K562 (cell line): ENCODE results near the gene GTF2A1L. TPM values are rescaled to one million over a fixed set of nuclear protein-coding genes. Genes with fewer than 3 reads are reported as not detected.

Source experiments
- ATAC-seq: fragments of 200-7000 bp; cut with Tn5 transposase; 3 replicates; pipeline ENCODE4 v1.9.1; 2020; ENCODE audit warnings: moderate library complexity
- BruUV-seq: library from RNA; stranded (reverse); fragments of 400-500 nt; replicated peaks from 2 replicates; lab custom pipeline; 2021; lab: Mats Ljungman, UMichigan
- CTCF ChIA-PET: fragments of 300-600 bp; formaldehyde crosslinking; extraction: SDS; loops from one replicate; lab custom pipeline; 2021; ENCODE audit warnings: low intra/inter-chr PET ratio; lab: Yijun Ruan, JAX
- POLR2A ChIA-PET: fragments of 300-600, 350-650 bp; sonication (Branson Sonifier 250); formaldehyde crosslinking; extraction: SDS; loops from one replicate; lab custom pipeline; 2021; ENCODE audit warnings: antibody characterized with exemption, inconsistent platforms; lab: Yijun Ruan, JAX
- DNase-seq, 4 experiments: peaks; one replicate each; pipeline versions ENCODE4 v3.0.0 to v3.0.0-alpha.2; 2011 to 2018; ENCODE audit warnings: low spot score in 3 of 4, mixed read lengths in 3 of 4; ENCODE audit errors: extremely low read depth in 1 of 4
- FAIRE-seq: peaks from 2 replicates; lab custom pipeline; 2011; peaks lifted over from hg19 to GRCh38; lab: Jason Lieb, UNC
- H2AFZ ChIP-seq: 2 replicates; pipeline ENCODE4 v1.6.0; 2011; ENCODE audit warnings: low read depth, low read length, control low read depth, inconsistent platforms
- H3K27ac ChIP-seq: fragments of 200-600 bp; 3 replicates; pipeline ENCODE4 v1.8.0; 2011; ENCODE audit warnings: low read depth, mild to moderate bottlenecking, control low read depth, inconsistent platforms, low read length, moderate library complexity, mixed read lengths; ENCODE audit errors: extremely low read depth
- H3K27me3 ChIP-seq, 2 experiments: fragments of 300-600 bp in 1 of 2; 2 replicates in 1 of 2; 3 replicates in 1 of 2; pipeline versions ENCODE4 v1.6.0 to v1.8.0; 2011; ENCODE audit warnings: inconsistent platforms in 2 of 2, low read length in 2 of 2, mild to moderate bottlenecking in 1 of 2, mixed read lengths in 1 of 2, moderate library complexity in 1 of 2; ENCODE audit not compliant: control insufficient read depth in 2 of 2, insufficient read depth in 2 of 2
- H3K36me3 ChIP-seq: fragments of 300-600 bp; 3 replicates; pipeline ENCODE4 v1.8.0; 2011; ENCODE audit warnings: mild to moderate bottlenecking, low read length, inconsistent platforms; ENCODE audit not compliant: control insufficient read depth, insufficient read depth
- H3K4me1 ChIP-seq, 2 experiments: fragments of 200-600 bp in 1 of 2; replicated peaks in 1 of 2; 2 replicates in 1 of 2; 3 replicates in 1 of 2; pipeline versions ENCODE4 v1.5.1 to v1.8.0; 2011; ENCODE audit warnings: inconsistent platforms in 2 of 2, low read length in 2 of 2, mild to moderate bottlenecking in 1 of 2, mixed read lengths in 1 of 2, moderate library complexity in 1 of 2; ENCODE audit not compliant: control insufficient read depth in 2 of 2, insufficient read depth in 2 of 2
- H3K4me2 ChIP-seq: 2 replicates; pipeline ENCODE4 v1.6.1; 2011; ENCODE audit warnings: low read length, control low read depth, inconsistent platforms, mixed read lengths; ENCODE audit not compliant: insufficient read depth
- H3K4me3 ChIP-seq: fragments of 200-600 bp; sonication (generic), shearing (Covaris generic); 2 replicates; pipeline ENCODE4 v1.5.1; 2016; ENCODE audit warnings: control low read depth, inconsistent platforms
- H3K79me2 ChIP-seq: fragments of 200-600 bp; 3 replicates; pipeline ENCODE4 v1.8.0; 2011; ENCODE audit warnings: low read length, inconsistent platforms; ENCODE audit not compliant: control insufficient read depth, insufficient read depth
- H3K9ac ChIP-seq, 2 experiments: 2 replicates each; pipeline versions ENCODE4 v1.6.0 to v1.6.1; 2011; ENCODE audit warnings: low read depth in 2 of 2, low read length in 2 of 2, control low read depth in 1 of 2, inconsistent platforms in 1 of 2, mild to moderate bottlenecking in 1 of 2, mixed read lengths in 1 of 2; ENCODE audit not compliant: insufficient read depth in 1 of 2
- H3K9me1 ChIP-seq: one replicate; pipeline ENCODE4 v1.6.0; 2011; ENCODE audit warnings: inconsistent platforms, mild to moderate bottlenecking, low read length, moderate library complexity; ENCODE audit not compliant: control insufficient read depth, insufficient read depth
- H3K9me3 ChIP-seq: replicated peaks from 2 replicates; pipeline ENCODE4 v1.5.1; 2011; ENCODE audit warnings: low read depth, low read length, inconsistent platforms; ENCODE audit not compliant: control insufficient read depth, insufficient read depth
- H4K20me1 ChIP-seq: replicated peaks from 2 replicates; pipeline ENCODE4 v1.6.1; 2011; ENCODE audit warnings: low read length, inconsistent platforms, mixed read lengths; ENCODE audit not compliant: control insufficient read depth, insufficient read depth
- DEAF1 ChIP-seq: fragments of 450-650 bp; formaldehyde crosslinking; IDR thresholded peaks from 2 replicates; pipeline ENCODE4 v1.4.0; 2020; ENCODE audit warnings: mild to moderate bottlenecking, moderate library complexity
- EWSR1 ChIP-seq: fragments of 450-650 bp; IDR thresholded peaks from 2 replicates; pipeline ENCODE4 v1.6.1; 2018; ENCODE audit warnings: borderline replicate concordance, mild to moderate bottlenecking, low read depth, moderate library complexity; ENCODE audit not compliant: partially characterized antibody
- HOMEZ ChIP-seq: fragments of 250-450 bp; sonication (Bioruptor Pico); IDR thresholded peaks from 2 replicates; pipeline ENCODE4 v1.4.0; 2020; ENCODE audit warnings: mild to moderate bottlenecking, moderate library complexity
- NFATC3 ChIP-seq: fragments of 450-650 bp; IDR thresholded peaks from 2 replicates; pipeline ENCODE4 v1.6.1; 2017; ENCODE audit warnings: mild to moderate bottlenecking
- PRDM10 ChIP-seq: fragments of 450-650 bp; IDR thresholded peaks from 2 replicates; pipeline ENCODE4 v1.6.1; 2018; ENCODE audit not compliant: partially characterized antibody
- SMARCB1 ChIP-seq: IDR thresholded peaks from 2 replicates; pipeline ENCODE4 v1.6.1; 2011; ENCODE audit warnings: improper control_type of control experiment, low read depth; ENCODE audit not compliant: insufficient read length
- TCF3 ChIP-seq: sonication (generic); formaldehyde crosslinking; IDR thresholded peaks from 2 replicates; pipeline ENCODE4 v1.4.0; 2020; ENCODE audit warnings: mild to moderate bottlenecking, missing genetic modification reagents
- U2AF1 ChIP-seq: fragments of 200-400 bp; formaldehyde crosslinking; optimal IDR thresholded peaks from 2 replicates; pipeline ENCODE3; 2017; ENCODE audit warnings: mild to moderate bottlenecking, low read depth, low read length, moderate library complexity
- YBX1 ChIP-seq: fragments of 450-650 bp; IDR thresholded peaks from 2 replicates; pipeline ENCODE4 v1.7.1; 2016; ENCODE audit warnings: mild to moderate bottlenecking
- ZBTB12 ChIP-seq: fragments of 250-450 bp; sonication (Bioruptor Pico); IDR thresholded peaks from 2 replicates; pipeline ENCODE4 v1.4.0; 2020
- ZNF224 ChIP-seq: sonication (generic); formaldehyde crosslinking; IDR thresholded peaks from 2 replicates; pipeline ENCODE4 v1.8.0; 2022; ENCODE audit warnings: mild to moderate bottlenecking, missing genetic modification reagents
- ZNF583 ChIP-seq: fragments of 250-450 bp; sonication (Bioruptor Pico); IDR thresholded peaks from 2 replicates; pipeline ENCODE4 v1.4.0; 2020
- ZNF77 ChIP-seq: fragments of 250-450 bp; sonication (Bioruptor Pico); IDR thresholded peaks from 2 replicates; pipeline ENCODE4 v1.5.0; 2020
- WGBS: fragments of 100-300 bp; shearing (Covaris generic); methylation state at CpG from one replicate; pipeline ENCODE4 v1.1.6; 2016; ENCODE audit warnings: low coverage, mixed read lengths; ENCODE audit not compliant: insufficient coverage; ENCODE audit errors: missing lambda C conversion rate; 5-methylcytosine and 5-hydroxymethylcytosine counted together
- in situ Hi-C: fragments of 300-500 bp; cut with MboI; formaldehyde crosslinking; loops from 4 replicates; pipeline ENCODE4 v1.15.0; 2018; ENCODE audit warnings: inconsistent platforms, mixed read lengths
- intact Hi-C: fragments of 100-400 bp; cut with micrococcal nuclease; formaldehyde crosslinking; loops from 2 replicates; pipeline ENCODE4 v1.14.2; 2022
- polyA plus RNA-seq, 8 experiments: library from polyadenylated mRNA; depleted of rRNA in 4 of 8; stranded (reverse) in 5 of 8; unstranded in 3 of 8; fragments of >200 nt; fragmentation: Nextera tagmentation in 2 of 8; fragmentation: Illumina TruSeq in 1 of 8; extraction: Ambion mirVana in 2 of 8; extraction: Trizol in 1 of 8; gene quantifications; 2 replicates each; pipeline versions ENCODE4 v1.2.1 to v1.2.3, GENCODE V29; 2011 to 2014; ENCODE audit warnings: inconsistent platforms in 1 of 8, missing spikeins in 1 of 8
- total RNA-seq, 7 experiments: library from RNA; depleted of rRNA in 6 of 7; stranded (reverse); fragments of >200 nt in 6 of 7; fragmentation: Illumina TruSeq in 2 of 7; extraction: Trizol in 2 of 7; gene quantifications; 2 replicates each; pipeline versions ENCODE4 v1.2.1 to v1.2.3, GENCODE V29; 2011 to 2021; ENCODE audit warnings: low replicate concordance in 1 of 7

Gene GTF2A1L
- total and polyA plus RNA-seq, 9 of the 15 experiments (the other 6 are each of a cell fraction or from before 2014, with no cell fraction given) = 0.05 to 0.35 (median 0.12) TPM; not detected in 5

- BruUV-seq = no TSS peak
- Histone ChIP-seq H3K4me2 (no peak overlapping the region), H3K27ac (no peak overlapping the region), H3K9ac (no peak overlapping the region), H3K4me3 (no peak overlapping the region), H3K9me3 (no peaks in the 10 kb centered on the region), H3K79me2 (no peaks in the 10 kb centered on the region), H3K36me3 (no peaks in the 10 kb centered on the region), H4K20me1 (no peaks in the 10 kb centered on the region), H3K27me3 (no peaks in the 10 kb centered on the region; a peak in 1 of 5 replicates), H2AFZ (no peak overlapping the region), H3K9me1 (no peaks in the 10 kb centered on the region), H3K4me1 (peaks cover 0 to 4% of the 10 kb centered on the region in 2 experiments; a peak in 1 of 5 replicates)
- FAIRE-seq (no peak), ATAC-seq (no peak), DNase-seq (no peak)
- in situ Hi-C loops (no loop called here), intact Hi-C loops (no loop called here)
- 2% methylated on average over 3 of the region's 3 CpGs for WGBS
- CTCF ChIA-PET = no interaction called here
- POLR2A ChIA-PET = no interaction called here
- no peak for TF ChIP-seq YBX1
- no peak for TF ChIP-seq ZNF77
- no peak for TF ChIP-seq ZBTB12 (CRISPR knock-in tag)
- no peak for TF ChIP-seq TCF3 (CRISPR knock-in tag)
- TF ChIP-seq DEAF1 (CRISPR knock-in tag) = no peak
- TF ChIP-seq NFATC3 = no peak
- no peak for TF ChIP-seq EWSR1
- no peak for TF ChIP-seq ZNF224 (CRISPR knock-in tag)
- TF ChIP-seq PRDM10 = no peak
- no peak for TF ChIP-seq U2AF1
- TF ChIP-seq SMARCB1 = no peak
- TF ChIP-seq ZNF583 = no peak
- no peak for TF ChIP-seq HOMEZ
Measured at GRCh38 chr2:48694149-48694548, 76.5 kb downstream of the GTF2A1L start.
